ENCODE results near the gene TXNDC17.
"Not testable (repeated sequence)": the region's sequence is repeated elsewhere in the genome, so short reads cannot be mapped to it uniquely, and the experiment has no call there.

Gene TXNDC17

GRCh38 chr17:6684881-6685767 lies 44.3 kb downstream of the TXNDC17 start:
- no peak for DNase-seq

- no peak for DNase-seq
Measured at GRCh38 chr17:6686026-6686425, 45.2 kb downstream of the TXNDC17 start.

- DNase-seq, result no peak
Measured at GRCh38 chr17:6688944-6689343, 48.1 kb downstream of the TXNDC17 start.

GRCh38 chr17:6690641-6691040 lies 49.8 kb downstream of the TXNDC17 start:
- no peak for DNase-seq

- DNase-seq, result no peak
Measured at GRCh38 chr17:6691546-6691945, 50.7 kb downstream of the TXNDC17 start.

GRCh38 chr17:6691958-6692357 lies 51.1 kb downstream of the TXNDC17 start:
- DNase-seq, result not testable (repeated sequence)

Data from NCI-H2171 (cell line).